Fibroblast of the aortic adventitia (primary cell): Measurements from ENCODE around the gene SPN. TPM values are rescaled to one million over a fixed set of nuclear protein-coding genes. Genes with fewer than 3 reads are reported as not detected.
"Not testable (repeated sequence)": the region's sequence is repeated elsewhere in the genome, so short reads cannot be mapped to it uniquely, and the experiment has no call there.

Experiments used
- DNase-seq: peaks from one replicate; pipeline ENCODE4 v3.0.0-alpha.2; 2010; ENCODE audit warnings: low read depth
- H3K4me3 ChIP-seq: 2 replicates; pipeline ENCODE4 v1.5.1; 2011; ENCODE audit warnings: low read depth, mild to moderate bottlenecking, control low read depth, low read length, moderate library complexity
- total RNA-seq: library from RNA; depleted of rRNA; stranded (reverse); fragments of >200 nt; gene quantifications from 2 replicates; pipeline ENCODE4 v1.2.3, GENCODE V29; 2012; ENCODE audit warnings: low replicate concordance
- TF ChIP-seq, protein P1 (sequence below): IDR thresholded peaks from 2 replicates; pipeline ENCODE4 v1.5.1; 2011; ENCODE audit warnings: mild to moderate bottlenecking, low read length, control low read depth, inconsistent platforms; ENCODE audit not compliant: insufficient read depth

Gene SPN
- total RNA-seq, 1 donor: not detected

DNA sequence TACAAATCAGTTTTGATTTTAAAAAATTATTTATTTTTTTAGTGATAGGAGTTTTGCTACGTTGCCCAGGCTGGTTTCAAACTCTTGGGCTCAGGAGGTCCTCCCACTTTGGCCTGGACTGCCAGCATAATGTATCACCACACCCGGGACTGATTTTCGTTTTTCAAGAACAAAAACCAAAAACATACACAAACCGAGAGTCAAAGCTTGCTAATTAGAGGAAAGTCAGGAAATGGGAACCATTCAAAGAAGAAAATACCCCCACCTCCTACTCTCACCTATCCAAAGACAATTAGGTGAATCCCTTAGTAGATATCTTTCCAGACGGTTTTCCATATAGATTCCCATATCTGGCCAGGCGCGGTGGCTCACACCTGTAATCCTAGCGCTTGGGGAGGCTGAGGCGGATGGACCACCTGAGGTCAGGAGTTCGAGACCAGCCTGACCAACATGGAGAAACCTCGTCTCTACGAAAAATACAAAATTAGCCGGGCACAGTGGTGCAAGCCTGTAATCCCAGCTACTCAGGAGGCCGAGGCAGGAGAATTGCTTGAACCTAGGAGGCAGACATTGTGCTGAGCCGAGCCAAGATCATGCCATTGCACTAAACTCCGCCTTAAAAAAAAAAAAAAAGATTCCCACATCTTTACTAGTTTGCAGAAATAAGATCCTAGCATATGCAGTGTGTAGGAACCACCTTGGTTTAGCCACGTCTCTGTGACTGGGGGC is 883 bp upstream of the SPN start:
- DNase-seq: no peak
- H3K4me3 ChIP-seq: no peak overlapping the region
- TF ChIP-seq, protein P1, sequence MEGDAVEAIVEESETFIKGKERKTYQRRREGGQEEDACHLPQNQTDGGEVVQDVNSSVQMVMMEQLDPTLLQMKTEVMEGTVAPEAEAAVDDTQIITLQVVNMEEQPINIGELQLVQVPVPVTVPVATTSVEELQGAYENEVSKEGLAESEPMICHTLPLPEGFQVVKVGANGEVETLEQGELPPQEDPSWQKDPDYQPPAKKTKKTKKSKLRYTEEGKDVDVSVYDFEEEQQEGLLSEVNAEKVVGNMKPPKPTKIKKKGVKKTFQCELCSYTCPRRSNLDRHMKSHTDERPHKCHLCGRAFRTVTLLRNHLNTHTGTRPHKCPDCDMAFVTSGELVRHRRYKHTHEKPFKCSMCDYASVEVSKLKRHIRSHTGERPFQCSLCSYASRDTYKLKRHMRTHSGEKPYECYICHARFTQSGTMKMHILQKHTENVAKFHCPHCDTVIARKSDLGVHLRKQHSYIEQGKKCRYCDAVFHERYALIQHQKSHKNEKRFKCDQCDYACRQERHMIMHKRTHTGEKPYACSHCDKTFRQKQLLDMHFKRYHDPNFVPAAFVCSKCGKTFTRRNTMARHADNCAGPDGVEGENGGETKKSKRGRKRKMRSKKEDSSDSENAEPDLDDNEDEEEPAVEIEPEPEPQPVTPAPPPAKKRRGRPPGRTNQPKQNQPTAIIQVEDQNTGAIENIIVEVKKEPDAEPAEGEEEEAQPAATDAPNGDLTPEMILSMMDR: no peak

GRCh38 chr16:29662729-29663015 is 375 bp upstream of the SPN start:
- TF ChIP-seq, protein P1: no peak
- DNase-seq: no peak
- no peak overlapping the region for H3K4me3 ChIP-seq

- no peak overlapping the region for H3K4me3 ChIP-seq
- no peak for DNase-seq
- TF ChIP-seq, protein P1: no peak
These were observed 702 bp downstream of the SPN start for GRCh38 chr16:29663807-29664090.

GRCh38 chr16:29664091-29664921 is 1.3 kb downstream of the SPN start:
- no peak overlapping the region for H3K4me3 ChIP-seq
- no peak for DNase-seq
- TF ChIP-seq, protein P1: no peak

DNA sequence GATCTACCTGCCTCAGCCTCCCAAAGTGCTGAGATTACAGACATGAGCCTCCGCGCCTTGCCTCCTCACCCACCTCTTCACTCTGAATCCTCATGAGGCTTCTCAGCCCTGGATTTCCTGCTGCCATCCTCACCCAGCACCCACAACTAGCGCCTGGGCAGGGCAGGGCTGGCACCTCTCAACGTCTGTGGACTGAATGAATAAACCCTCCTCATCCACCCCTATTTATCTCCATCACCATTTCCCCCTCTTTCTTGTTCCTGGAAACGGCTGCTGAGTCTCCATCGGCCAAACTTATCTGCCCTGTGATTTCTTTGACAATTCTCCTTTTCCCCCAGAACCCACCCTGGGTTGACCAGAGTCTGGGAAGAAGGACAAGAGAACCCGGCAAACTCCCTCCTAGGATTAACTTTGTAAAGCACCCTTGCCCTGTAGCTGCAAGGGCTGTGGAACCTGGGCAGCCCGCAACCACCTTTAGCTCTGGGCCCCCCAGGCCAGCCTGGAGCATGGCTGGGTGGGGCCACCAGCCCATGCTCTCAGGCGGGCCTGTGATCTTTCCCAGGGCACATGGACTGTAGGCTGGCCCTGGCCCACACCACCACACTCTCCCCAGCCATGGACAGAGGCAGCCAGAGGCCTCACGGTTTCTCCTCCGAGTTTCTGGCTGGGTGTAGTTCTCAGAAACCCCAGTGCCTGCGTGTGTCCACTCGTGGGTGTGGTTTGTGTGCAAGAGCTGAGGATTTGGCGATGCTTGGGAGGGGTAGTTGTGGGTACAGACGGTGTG is 2.4 kb downstream of the SPN start:
- DNase-seq: no peak
- H3K4me3 ChIP-seq: no peak overlapping the region
- TF ChIP-seq, protein P1: no peak

DNA sequence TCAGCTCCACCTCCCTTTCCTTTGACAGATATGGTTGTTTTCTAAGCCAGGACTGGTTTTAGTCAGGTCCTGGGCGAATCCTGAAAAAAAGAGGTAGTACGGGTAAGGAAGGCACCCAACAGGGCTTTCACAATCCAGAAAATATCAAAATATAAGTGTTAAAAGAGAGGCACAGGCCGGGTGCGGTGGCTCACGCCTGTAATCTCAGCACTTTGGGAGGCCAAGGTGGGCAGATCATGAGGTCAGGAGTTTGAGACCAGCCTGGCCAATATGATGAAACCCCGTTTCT is 4.2 kb downstream of the SPN start:
- not testable (repeated sequence) for H3K4me3 ChIP-seq, DNase-seq

DNA sequence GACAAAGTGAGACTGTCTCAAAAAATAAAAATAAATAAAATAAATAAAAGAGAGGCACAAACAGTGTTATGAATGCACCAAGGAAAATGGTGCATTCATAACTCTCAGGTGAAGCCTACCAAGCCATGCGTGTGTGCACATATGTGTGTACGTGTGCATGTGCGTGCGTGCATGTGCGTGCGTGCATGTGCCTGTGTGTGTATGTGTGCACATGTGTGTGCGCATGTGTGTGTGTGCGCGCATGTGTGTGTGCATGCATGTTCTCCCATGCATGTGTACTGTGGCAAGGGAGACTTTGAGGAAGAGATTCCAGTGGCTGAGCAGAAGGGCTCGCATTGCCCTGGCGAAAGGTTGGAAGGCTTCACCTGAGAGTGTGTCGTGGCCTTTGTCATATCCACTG is 4.7 kb downstream of the SPN start:
- no peak for DNase-seq
- no peak overlapping the region for H3K4me3 ChIP-seq
- TF ChIP-seq, protein P1: no peak
